GDM1 (cell line): ENCODE measurements around the gene SUGCT.
"Not testable (repeated sequence)": the region's sequence is repeated elsewhere in the genome, so short reads cannot be mapped to it uniquely, and the experiment has no call there.

Experiments
- DNase-seq: peaks from one replicate; lab custom pipeline; 2025; lab: John Stamatoyannopoulos, UW

The SUGCT gene

DNA sequence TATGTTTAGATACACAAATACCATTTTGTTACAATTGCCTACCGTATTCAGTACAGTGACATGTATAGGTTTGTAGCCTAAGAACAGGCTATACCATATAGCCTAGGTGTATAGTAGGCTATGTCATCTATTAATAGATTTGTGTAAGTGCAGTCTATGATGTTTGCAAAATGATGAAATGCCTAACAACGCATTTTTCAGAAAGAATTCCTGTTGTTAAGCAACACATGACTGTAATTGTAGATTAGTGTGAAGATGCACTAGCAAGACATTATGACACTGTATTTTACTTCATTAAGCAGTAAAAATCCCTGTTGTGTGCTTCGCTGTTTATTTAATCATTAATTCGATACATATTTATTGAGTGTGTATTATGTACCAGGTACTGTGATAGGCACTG lies 446.0 kb downstream of the SUGCT start:
- no peak for DNase-seq

DNA sequence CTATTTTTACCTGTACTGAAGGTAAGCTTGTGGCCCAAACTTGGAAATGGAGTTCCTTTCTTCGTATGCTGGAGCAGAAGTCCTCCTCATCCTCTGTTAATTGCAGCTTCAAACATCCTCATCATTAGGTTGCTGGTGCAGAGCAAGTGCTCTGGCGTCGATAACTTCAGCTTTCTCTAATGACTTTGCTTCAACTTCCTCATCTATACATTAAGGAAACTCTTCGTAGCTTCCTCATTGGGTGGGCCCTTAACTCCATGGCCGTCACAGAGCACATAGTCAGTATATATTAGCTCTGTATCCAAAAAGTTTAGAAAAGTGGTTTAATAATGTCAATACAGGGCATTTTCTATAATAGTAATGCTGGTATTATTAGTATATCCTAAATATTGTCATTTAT lies 447.7 kb downstream of the SUGCT start:
- DNase-seq: no peak

DNA sequence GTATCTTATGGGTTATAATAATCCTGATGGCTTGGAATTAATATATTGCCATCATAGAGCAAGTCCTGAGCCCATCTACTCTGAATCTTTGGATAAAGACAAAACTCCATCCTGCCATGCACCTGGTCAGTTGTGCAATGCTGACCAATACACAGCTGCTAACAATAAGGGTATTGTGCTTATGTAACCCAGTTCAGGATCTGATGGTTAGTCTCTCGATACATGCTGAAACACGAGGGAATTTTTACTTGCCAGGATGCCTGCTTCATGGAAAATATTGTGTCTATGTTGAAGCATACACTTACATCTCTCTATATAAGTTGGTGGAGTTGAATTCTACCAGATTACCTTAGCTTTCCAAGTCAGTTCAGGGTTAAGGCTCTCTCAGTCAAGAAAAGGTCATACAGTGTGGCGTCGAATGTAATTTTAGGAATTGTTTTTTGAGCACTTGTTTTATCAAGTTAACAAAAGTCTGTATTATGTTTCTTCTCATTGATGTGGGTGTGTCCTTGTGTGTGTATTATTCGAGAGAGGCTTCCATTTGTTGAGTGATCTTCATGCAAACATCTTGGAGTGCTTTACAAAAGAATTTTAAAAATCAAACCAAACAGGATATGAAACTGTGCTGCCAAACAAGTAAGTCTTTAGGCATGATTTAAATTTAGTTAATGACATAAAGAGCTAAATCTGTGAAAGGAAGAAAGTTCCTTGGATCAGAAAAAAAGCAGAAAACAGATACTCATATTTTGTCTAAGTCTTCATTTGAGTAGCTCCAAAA lies 449.1 kb downstream of the SUGCT start:
- DNase-seq: no peak

DNA sequence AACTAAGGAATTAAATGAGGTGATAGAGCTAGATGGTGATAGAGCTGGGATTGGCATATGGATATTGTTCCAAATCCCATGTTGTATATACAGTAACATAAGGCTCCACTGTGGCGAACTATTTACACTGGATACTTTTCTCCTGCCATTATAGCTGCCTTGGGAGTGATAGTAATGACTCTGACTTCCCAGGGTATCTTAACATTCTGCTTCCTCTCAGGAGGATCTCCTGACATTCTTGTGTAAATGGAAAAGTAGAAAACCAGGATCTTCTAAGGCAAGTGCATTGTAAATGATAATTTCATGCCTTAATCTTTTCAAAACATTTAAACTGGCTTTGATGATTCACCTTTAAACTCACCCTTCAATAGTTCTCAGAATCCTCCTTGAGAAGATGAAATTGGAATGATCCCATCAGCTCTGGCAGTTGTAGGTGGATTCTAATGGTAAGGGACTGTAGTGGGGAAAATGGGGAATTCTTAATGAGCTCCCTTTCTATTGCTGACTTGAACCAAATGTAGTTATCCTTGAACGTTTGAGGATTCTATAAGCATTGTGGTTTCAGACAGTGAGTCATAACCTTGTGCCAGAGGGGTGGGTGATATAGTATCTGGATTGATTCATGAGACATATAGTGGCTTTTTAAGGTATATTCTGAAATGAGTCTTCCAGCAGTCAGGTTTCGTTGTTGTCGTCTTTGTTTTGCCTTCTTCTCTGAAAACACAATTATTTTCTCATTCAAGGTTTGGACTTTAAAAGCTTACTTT lies 450.0 kb downstream of the SUGCT start:
- DNase-seq: no peak

DNA sequence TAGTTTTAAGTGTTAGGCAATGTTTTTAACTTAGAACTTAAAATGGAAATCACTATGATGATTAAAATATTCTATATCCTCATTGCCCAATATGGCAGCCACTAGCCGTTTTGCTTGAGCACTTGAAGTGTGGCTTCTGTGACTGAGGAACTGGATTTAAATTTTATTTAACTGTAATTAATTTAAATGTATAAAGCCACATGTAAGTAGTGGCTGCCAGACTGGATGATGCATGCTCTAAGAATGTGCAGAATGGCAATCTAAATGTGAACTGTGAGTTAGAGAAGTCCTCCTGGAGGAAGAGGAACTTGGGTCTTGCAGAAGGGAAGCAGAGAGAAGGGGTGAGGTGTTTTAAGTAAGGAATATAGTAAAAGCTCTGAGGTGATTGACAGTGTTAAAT lies 451.4 kb downstream of the SUGCT start:
- DNase-seq: peak; percentile 45

DNA sequence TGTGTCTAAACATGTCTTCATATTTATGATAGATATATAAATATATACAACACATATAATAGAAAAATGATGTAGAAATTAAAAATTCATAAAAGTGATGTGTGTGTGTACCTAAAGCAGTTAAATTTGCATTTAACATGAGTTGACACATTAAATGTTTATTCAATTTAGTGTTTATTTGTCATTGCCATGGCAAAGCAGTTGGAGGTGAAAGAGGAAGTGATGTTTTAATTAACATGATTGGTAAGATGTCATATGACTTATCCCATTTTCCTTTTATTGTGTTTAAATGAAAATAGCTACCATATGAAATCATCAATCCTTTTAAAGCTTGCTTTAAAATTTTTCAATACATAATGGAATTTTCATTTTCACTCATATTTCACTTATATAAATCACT lies 452.6 kb downstream of the SUGCT start:
- DNase-seq: no peak

DNA sequence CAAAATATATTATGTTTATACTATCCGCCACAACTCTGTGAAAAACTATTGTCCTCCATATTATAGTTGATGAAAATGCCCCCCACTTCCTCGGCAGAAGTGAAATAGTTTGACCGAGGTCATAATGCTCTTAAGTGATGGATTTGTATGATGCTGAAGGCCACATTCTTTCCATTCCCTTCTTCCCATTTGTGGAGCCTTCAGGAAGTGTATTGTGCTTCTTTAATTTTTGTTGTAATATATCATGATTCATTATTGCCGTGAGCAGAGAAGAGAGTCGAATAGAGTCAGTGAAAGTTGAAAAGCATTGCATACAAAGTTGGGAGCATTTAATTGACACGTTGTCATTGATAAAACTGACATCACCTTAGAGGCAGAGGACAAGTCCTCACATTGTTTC lies 460.3 kb downstream of the SUGCT start:
- no peak for DNase-seq

DNA sequence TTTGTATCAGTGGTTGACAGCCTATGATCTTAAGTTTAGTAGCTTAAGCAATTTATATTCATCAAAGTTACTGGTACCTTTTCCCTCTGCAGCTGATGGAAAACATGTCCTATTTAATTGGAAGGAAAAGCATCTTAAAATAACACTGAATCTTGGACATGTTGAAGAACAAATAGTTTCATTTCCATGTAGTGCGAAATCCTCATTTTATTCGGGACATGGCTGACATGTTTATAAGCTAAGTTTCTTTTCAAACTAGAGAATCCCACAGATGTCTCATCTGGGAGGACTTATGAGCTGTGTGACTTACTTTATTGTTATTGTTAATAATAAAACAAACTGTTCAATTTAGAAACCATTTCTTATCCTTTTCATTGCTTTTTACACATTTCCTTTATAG lies 461.0 kb downstream of the SUGCT start:
- DNase-seq: no peak

DNA sequence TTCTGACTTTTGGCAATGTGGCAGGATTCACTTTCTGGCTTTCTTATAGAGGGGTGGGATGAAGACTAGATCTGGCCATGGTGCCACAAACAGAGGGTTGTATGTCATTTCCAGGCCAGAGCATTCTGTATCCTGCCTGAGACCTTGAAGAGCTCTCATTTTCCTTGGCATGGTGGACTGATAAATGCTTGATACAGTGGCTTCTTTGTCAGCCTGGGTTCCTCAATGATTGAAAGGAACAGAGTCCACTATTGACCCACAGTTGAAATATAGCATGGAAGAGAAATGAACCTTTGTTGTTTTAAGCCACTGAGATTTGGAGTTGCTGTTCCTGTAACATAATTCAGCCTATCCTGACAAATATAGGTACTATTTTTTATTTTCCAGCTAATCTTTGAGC lies 462.7 kb downstream of the SUGCT start:
- DNase-seq: no peak

DNA sequence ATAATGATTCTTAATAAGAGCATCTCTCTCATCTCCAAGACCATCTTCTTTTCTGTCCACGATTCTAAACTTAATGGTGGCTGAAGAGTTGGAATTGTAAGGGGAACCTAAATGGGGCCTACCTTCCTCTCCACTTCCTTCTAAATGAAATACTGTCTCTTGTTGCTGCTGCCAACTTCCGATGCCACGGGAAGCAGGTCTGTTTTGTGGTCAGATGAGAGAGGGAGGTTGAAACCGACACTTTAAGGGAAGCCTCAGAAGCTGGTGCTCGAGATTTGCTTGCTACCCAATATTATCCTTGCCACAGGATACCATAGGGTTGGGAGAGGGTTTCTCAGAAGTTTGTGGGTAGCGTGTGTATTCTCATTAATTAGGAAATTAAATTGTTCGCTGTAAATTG lies 464.1 kb downstream of the SUGCT start:
- DNase-seq: peak; percentile 88

DNA sequence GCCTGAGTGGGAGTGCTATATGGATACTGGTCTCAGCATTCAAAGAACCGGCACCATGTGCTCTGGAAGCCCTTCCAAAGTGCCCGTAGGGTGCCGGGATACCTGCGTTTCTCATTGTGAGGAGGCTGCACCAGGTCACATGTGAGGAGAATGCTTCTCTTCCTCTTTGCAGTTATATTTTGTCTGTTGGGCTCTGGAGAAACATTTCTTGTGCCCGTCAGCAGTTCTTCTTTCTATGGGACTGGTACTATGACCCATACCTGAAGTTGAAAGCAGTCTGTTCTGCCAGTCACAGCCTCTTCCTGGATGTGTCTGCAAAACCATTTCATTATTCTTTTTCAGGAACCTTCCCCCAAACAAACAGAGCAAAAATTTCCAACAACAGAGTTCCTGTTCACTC lies 465.0 kb downstream of the SUGCT start:
- no peak for DNase-seq

DNA sequence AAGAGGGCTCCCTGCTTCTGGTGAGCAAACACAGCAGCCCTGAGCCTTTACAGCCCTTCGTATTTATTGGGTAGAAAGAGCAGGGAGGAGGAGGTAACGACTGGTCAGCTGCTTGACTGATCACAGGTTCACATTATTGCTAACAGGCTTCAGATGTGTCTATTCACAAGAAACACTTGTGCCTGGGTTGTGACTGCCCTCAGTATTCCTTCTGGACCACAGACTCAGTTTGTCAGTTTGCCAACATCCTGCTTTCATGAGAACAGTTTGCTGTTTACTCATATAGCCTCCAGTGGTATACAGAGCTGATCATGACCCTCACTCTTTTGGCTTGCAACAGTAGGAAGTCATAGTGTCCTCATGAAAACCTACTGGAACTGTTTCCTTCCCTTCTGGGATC lies 467.5 kb downstream of the SUGCT start:
- DNase-seq: not testable (repeated sequence)

DNA sequence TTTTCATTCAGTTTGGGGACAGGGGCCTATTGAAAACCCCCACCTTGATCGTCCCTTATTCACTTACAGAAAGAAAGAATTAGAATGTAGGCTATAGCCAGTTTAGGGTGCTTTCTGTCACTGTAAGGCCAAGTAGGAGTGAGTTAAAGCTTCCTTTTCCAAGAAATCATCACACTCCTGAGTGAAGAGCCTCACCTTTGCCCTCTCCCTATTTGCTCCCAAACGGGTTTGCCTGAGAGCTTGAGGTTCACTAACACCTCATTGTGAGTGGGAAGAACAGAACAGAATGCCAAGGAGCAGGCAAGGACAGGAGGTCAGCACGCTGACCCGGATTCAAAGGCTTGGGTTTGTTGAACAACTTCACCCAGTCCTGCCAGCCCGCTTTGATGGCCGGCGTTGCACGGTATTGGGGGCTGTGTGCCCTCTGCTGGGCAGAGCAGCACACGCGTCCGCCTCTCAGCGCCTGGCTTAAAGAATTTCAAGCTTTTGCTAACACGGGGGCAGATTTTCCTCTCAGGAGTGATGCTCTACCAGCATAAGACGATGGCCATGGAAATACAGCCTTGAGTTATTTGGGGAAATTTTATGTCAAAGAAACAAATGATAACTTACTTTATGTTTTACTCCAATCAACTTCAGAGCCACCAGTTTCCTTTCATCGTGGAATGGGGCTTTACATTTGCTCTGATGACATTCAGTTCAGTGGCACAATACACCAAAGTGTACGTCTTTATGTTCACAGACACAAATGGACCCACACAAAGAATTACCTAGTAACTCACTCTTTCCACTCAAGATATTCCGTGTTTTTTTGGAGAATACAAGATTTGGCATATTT lies 470.0 kb downstream of the SUGCT start:
- DNase-seq: peak; percentile 52

DNA sequence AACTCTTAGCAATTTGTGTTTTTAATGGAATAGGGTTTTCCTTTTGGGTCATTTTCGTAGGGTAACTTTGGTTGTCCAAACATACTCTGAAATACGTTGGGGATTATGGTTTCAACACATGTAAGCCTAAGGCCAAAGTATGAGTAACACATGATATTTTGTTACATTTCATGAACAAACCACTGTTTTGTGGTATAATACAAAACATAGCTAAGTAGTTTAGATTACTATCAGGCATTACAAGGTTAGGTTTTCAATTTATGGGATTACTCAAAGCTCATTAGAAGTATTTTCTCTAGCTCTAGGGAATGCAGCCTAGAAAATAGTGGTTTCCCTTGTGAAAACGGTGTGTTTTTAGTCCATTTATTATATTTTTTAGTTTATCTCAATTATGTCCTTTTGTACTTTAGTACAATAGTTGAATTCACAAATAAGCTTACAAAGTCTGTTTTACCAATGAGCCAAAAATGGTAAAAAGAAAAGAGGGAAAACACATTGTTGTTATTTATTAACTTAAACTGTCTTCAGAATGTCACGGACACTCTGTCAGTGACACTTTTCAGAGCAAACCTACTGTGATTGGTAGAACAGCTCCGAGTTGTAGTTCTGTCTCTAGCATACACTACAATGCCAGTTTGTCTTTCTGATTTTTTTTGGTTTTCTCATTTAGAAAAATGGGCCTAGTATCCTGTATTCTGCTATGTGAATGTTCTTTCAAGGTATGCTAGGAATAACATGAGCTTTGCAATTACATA lies 473.7 kb downstream of the SUGCT start:
- DNase-seq: no peak

DNA sequence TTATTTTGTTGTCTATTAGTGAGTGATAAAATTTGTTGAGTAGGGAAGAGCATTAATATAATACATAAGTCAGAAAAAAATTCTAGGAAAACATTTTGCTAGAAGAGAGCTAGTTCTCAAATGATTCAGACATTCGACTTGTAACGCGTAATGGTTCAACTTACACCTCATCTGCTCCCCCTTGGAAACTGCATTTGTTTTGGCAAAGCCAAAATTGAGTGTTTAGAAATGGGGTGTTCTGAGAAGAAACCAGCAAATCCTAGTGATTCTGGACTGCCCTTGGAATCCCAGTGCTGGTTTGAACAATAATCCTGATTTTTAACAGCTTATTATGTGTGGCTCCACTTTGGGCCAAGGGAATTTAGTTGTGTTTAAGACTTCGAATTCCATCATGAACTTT lies 475.7 kb downstream of the SUGCT start:
- DNase-seq: no peak

DNA sequence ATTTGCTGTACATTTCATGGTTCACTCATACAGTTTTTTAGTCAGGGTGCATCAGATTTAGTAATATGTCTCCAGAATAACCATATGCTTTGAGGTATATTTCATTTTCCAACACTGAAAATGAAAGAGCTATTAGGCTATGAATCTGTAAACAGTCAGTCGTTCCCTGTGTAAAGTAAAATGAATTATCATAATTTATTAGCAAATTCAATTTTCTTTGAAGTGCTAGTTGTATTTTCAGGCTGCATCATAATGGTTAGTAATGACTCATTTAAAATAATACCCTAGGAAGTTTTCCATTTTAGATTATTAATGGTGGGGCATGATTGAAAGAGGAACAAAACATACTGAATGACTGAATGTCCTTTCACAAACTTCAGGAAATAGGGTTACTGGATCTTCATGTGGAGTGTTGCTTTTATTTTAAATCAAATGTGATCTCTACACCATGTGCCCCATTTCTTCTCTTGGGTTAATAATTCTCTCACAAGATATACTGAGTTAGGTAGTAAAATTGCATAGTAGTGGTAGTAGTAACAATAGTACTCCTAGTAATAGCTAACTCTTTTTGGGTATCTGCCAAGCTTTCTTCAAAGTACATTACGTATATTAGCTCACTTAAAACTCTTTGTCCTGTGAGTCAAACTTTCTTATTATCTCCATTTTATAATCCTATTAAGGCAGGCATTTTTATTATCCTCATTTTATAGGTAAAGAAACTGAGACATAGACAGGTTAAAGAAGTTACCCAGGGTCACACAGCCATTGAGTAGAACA lies 476.5 kb downstream of the SUGCT start:
- no peak for DNase-seq

DNA sequence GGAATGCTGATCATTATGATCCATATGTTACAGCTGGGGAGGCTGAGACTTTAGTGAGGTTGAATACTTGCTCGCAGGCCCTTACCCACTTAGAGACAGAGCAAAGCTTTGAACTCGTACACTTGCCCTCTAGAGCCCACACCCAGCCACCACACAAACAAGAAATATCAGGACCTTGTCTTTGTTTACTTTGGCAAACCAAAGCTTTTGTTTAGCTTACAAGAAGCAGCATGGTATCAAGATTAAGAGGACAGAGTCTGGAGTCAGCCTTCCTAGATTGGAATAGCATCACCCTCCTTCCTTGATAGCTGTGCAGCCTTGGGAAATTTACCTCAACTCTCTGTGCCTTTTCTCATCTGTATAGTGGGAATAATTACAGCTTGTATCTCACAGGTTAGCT lies 477.5 kb downstream of the SUGCT start:
- no peak for DNase-seq

DNA sequence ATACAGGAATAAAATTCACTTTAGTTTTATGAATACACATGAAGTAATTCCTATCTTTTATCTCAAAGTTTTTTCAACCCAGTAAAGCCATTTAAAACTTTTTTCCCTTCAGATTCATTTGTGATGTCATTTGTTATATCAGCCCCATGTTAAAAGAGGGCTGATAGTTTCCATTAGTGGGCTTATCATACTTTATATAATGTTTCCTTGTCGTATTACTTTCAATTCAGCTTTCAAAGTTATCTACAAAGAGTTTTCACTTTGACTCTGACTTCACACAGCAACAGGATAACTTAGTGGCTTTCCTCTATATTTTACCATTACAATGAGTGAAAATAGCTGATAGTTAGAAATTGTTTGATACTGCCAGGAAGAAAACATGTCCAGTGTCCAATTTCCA lies 484.8 kb downstream of the SUGCT start:
- DNase-seq: no peak

DNA sequence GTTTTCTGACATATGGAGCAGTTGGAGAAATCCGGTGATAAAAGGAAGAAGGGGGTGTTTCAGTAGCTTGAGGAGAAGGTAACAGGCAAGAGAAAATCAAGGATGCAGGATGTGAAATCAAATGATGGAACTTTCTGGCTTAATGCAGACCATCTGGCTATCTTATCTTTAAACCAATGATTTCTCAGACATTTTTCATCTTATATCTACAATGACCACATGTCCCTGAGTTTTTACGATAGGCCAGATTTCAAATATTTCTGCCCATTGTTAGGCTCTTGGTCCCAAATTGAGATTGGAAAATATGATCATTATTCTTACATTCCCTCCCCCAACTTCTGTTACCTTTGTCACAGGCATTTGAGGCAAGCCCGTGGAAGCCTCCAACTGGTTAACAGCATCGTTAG lies 486.8 kb downstream of the SUGCT start:
- DNase-seq: no peak

DNA sequence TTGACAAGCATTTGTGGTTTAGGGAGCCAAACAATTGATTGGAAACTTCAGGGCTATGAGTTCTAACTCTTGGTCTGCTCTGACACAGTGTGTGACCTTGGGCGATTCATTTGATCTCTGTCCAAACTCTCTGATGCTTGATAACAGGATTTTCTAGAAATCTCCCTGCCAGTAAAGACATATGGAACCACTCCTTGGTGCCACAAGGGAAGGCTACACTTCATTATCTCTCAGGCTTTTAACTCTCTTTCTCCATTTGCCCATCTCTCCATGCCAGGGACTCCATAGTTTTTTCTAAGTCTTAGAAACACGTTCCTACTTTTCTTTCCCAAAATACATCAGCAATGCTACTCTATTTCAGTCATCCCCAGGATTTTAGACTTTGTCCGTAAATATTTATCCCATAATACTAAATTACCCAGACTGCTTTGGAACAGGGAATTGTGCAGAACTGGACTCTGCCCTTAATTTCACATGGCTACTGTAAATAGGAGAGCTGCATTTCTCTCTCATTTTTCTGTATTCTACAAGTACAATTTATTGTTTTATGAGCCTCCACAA lies 488.2 kb downstream of the SUGCT start:
- no peak for DNase-seq

DNA sequence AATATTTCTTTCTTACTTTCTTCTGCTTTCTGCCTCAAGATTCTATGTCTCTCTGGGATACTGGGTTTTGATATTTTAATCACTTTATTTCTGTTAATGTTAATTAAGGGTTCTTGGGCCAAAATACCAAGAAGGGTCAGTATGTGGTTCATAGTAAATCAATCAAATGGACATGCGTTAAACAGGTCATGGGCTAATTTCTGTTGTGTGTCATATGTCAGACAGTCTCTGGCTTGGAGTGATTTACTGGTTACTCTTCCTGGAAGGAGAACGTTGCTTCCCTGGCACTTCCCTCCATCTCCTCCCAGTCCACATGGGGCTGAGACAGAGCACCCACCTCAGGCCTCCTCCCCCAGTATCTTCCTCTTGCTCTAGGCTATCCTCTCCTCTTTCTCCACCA lies 489.1 kb downstream of the SUGCT start:
- DNase-seq: no peak
